NCI-H146 treated with DMSO at 0.1 percent for 48 hours (cell line): Measurements from ENCODE around the gene IRX3.

Experiments
- DNase-seq: peaks from one replicate; lab custom pipeline; 2025; ENCODE audit not compliant: unreplicated experiment; lab: John Stamatoyannopoulos, UW

The IRX3 gene

GRCh38 chr16:54239456-54239855 is 47.1 kb downstream of the IRX3 start:
- DNase-seq: no peak

- no peak for DNase-seq
Measured at GRCh38 chr16:54236773-54237172, 49.8 kb downstream of the IRX3 start.

GRCh38 chr16:54233615-54234014 is 53.0 kb downstream of the IRX3 start:
- no peak for DNase-seq
